SK-N-SH treated with all-trans-retinoic acid at 6 μM for 48 hours (cell line): ENCODE results near the gene RBM44.
A peak's percentile ranks its signal among the peaks of the same experiment; 100 is the strongest.
"Not testable (repeated sequence)": the region's sequence is repeated elsewhere in the genome, so short reads cannot be mapped to it uniquely, and the experiment has no call there.

Experiments used
- ATAC-seq: fragments of 200-7000 bp; cut with Tn5 transposase; 3 replicates; pipeline ENCODE4 v1.9.1; 2020; ENCODE audit warnings: mild to moderate bottlenecking, moderate library complexity
- ARNTL ChIP-seq: fragments of 450-650 bp; formaldehyde crosslinking; IDR thresholded peaks from 2 replicates; pipeline ENCODE4 v1.5.0; 2020; ENCODE audit warnings: low read depth, mild to moderate bottlenecking, moderate library complexity, borderline replicate concordance
- BACH2 ChIP-seq: fragments of 250-450 bp; sonication (Bioruptor Pico); IDR thresholded peaks from 2 replicates; pipeline ENCODE4 v1.9.0; 2021; ENCODE audit warnings: mild to moderate bottlenecking, borderline replicate concordance
- CREB5 ChIP-seq: fragments of 250-450 bp; sonication (Bioruptor Pico); IDR thresholded peaks from 2 replicates; pipeline ENCODE4 v1.5.1; 2020; ENCODE audit warnings: low read depth, mild to moderate bottlenecking, moderate library complexity
- CSDC2 ChIP-seq: fragments of 250-450 bp; sonication (Bioruptor Pico); IDR thresholded peaks from 2 replicates; pipeline ENCODE4 v1.5.0; 2020; ENCODE audit warnings: mild to moderate bottlenecking, moderate library complexity
- ESRRG ChIP-seq: fragments of 250-450 bp; sonication (Bioruptor Pico); IDR thresholded peaks from 2 replicates; pipeline ENCODE4 v1.6.1; 2021; ENCODE audit warnings: mild to moderate bottlenecking
- GLIS3 ChIP-seq: fragments of 250-450 bp; sonication (Bioruptor Pico); IDR thresholded peaks from 2 replicates; pipeline ENCODE4 v1.5.0; 2020; ENCODE audit warnings: mild to moderate bottlenecking, moderate library complexity
- ISL1 ChIP-seq: fragments of 250-450 bp; sonication (Bioruptor Pico); IDR thresholded peaks from 2 replicates; pipeline ENCODE4 v2.1.2; 2022; ENCODE audit warnings: mild to moderate bottlenecking, moderate library complexity
- OSR1 ChIP-seq: fragments of 250-450 bp; sonication (Bioruptor Pico); IDR thresholded peaks from 2 replicates; pipeline ENCODE4 v1.8.0; 2022; ENCODE audit warnings: moderate library complexity, mild to moderate bottlenecking, inconsistent platforms
- PATZ1 ChIP-seq: fragments of 250-450 bp; sonication (Bioruptor Pico); IDR thresholded peaks from 2 replicates; pipeline ENCODE4 v1.8.0; 2020; ENCODE audit warnings: mild to moderate bottlenecking, moderate library complexity, borderline replicate concordance
- POU6F1 ChIP-seq: fragments of 250-450 bp; sonication (Bioruptor Pico); IDR thresholded peaks from 2 replicates; pipeline ENCODE4 v1.8.0; 2021; ENCODE audit warnings: low read depth, mild to moderate bottlenecking, moderate library complexity, borderline replicate concordance
- PPARA ChIP-seq: fragments of 250-450 bp; sonication (Bioruptor Pico); IDR thresholded peaks from 2 replicates; pipeline ENCODE4 v1.5.0; 2020; ENCODE audit warnings: mild to moderate bottlenecking, borderline replicate concordance
- RARB ChIP-seq: fragments of 250-450 bp; sonication (Bioruptor Pico); IDR thresholded peaks from 2 replicates; pipeline ENCODE4 v1.8.0; 2021; ENCODE audit warnings: mild to moderate bottlenecking, moderate library complexity
- SNAI2 ChIP-seq: fragments of 250-450 bp; sonication (Bioruptor Pico); IDR thresholded peaks from 2 replicates; pipeline ENCODE4 v1.5.0; 2020; ENCODE audit warnings: mild to moderate bottlenecking, moderate library complexity
- TCF4 ChIP-seq: fragments of 250-450 bp; sonication (Bioruptor Pico); IDR thresholded peaks from 2 replicates; pipeline ENCODE4 v1.8.0; 2021; ENCODE audit warnings: mild to moderate bottlenecking, moderate library complexity, borderline replicate concordance
- TOX ChIP-seq: fragments of 250-450 bp; sonication (Bioruptor Pico); IDR thresholded peaks from 2 replicates; pipeline ENCODE4 v1.8.0; 2021; ENCODE audit warnings: mild to moderate bottlenecking, moderate library complexity, borderline replicate concordance
- TSHZ2 ChIP-seq: fragments of 250-450 bp; sonication (Bioruptor Pico); IDR thresholded peaks from 2 replicates; pipeline ENCODE4 v1.5.0; 2020; ENCODE audit warnings: mild to moderate bottlenecking, moderate library complexity
- ZC3H10 ChIP-seq: fragments of 250-450 bp; sonication (Bioruptor Pico); IDR thresholded peaks from 2 replicates; pipeline ENCODE4 v1.5.1; 2021; ENCODE audit warnings: mild to moderate bottlenecking, moderate library complexity
- ZFP3 ChIP-seq: fragments of 250-450 bp; sonication (Bioruptor Pico); IDR thresholded peaks from 2 replicates; pipeline ENCODE4 v1.5.0; 2020; ENCODE audit warnings: mild to moderate bottlenecking, moderate library complexity
- ZFP30 ChIP-seq: fragments of 450-650 bp; formaldehyde crosslinking; IDR thresholded peaks from 2 replicates; pipeline ENCODE4 v1.5.0; 2022; ENCODE audit warnings: mild to moderate bottlenecking, moderate library complexity
- ZNF565 ChIP-seq: fragments of 450-650 bp; formaldehyde crosslinking; conservative IDR thresholded peaks from 2 replicates; pipeline ENCODE4 v1.5.0; 2020; ENCODE audit warnings: low read depth, mild to moderate bottlenecking, moderate library complexity
- ZNF70 ChIP-seq: fragments of 450-650 bp; formaldehyde crosslinking; IDR thresholded peaks from 2 replicates; pipeline ENCODE4 v1.5.0; 2020; ENCODE audit warnings: mild to moderate bottlenecking, moderate library complexity
- ZNF8 ChIP-seq: fragments of 450-650 bp; formaldehyde crosslinking; IDR thresholded peaks from 2 replicates; pipeline ENCODE4 v1.5.0; 2020; ENCODE audit warnings: mild to moderate bottlenecking, moderate library complexity

RBM44 gene

GRCh38 chr2:237782181-237782580, 16.4 kb upstream of the RBM44 start:
- ATAC-seq = no peak; the same call in 2 of the 3 replicates
- TF ChIP-seq SNAI2 (CRISPR knock-in tag) = no peak
- TF ChIP-seq ZNF565 (CRISPR knock-in tag) = no peak
- TF ChIP-seq TCF4 (CRISPR knock-in tag) = no peak
- TF ChIP-seq, all 23 proteins: peak for 0

GRCh38 chr2:237783678-237784077, 14.9 kb upstream of the RBM44 start:
- 0 out of 2 replicates have a peak, but pooled peaks have one; percentile 40 for TF ChIP-seq ZNF8 (CRISPR knock-in tag)
- not testable (repeated sequence) for ATAC-seq

GRCh38 chr2:237786936-237787335, 11.6 kb upstream of the RBM44 start:
- TF ChIP-seq CSDC2 (CRISPR knock-in tag) (no peak), ZC3H10 (CRISPR knock-in tag) (no peak), ISL1 (CRISPR knock-in tag) (no peak), OSR1 (no peak), ZFP3 (no peak), SNAI2 (CRISPR knock-in tag) (no peak), ZNF565 (CRISPR knock-in tag) (no peak), TOX (CRISPR knock-in tag) (no peak), PATZ1 (CRISPR knock-in tag) (no peak), ESRRG (no peak), ARNTL (no peak), ZFP30 (no peak), GLIS3 (CRISPR knock-in tag) (no peak), TCF4 (CRISPR knock-in tag) (no peak), CREB5 (no peak), ZNF70 (CRISPR knock-in tag) (no peak), ZNF8 (CRISPR knock-in tag) (no peak), BACH2 (CRISPR knock-in tag) (no peak), RARB (CRISPR knock-in tag) (no peak), TSHZ2 (no peak)
- no peak for ATAC-seq

GRCh38 chr2:237790353-237790752, 8.2 kb upstream of the RBM44 start:
- no peak for ATAC-seq
- no peak for TF ChIP-seq PPARA (CRISPR knock-in tag)
- TF ChIP-seq ESRRG = no peak
- no peak for TF ChIP-seq ARNTL
- no peak for TF ChIP-seq ZC3H10 (CRISPR knock-in tag)
- no peak for TF ChIP-seq RARB (CRISPR knock-in tag)
- TF ChIP-seq SNAI2 (CRISPR knock-in tag) = no peak
- no peak for TF ChIP-seq ZNF8 (CRISPR knock-in tag)
- TF ChIP-seq POU6F1 (CRISPR knock-in tag) = no peak
